HepG2 (cell line): ENCODE data around the gene NUDT2. TPM values are rescaled to one million over a fixed set of nuclear protein-coding genes. Genes with fewer than 3 reads are reported as not detected.

ENCODE experiments used
- CBFB ChIP-seq: sonication (generic); formaldehyde crosslinking; IDR thresholded peaks from 2 replicates; pipeline ENCODE4 v1.4.0; 2020; ENCODE audit warnings: missing genetic modification reagents
- CC2D1A ChIP-seq: sonication (generic); formaldehyde crosslinking; IDR thresholded peaks from 2 replicates; pipeline ENCODE4 v1.8.1; 2023; ENCODE audit warnings: mild to moderate bottlenecking, missing genetic modification reagents
- CEBPG ChIP-seq: IDR thresholded peaks from 2 replicates; pipeline ENCODE4 v1.6.1; 2016
- HHEX ChIP-seq: IDR thresholded peaks from 2 replicates; pipeline ENCODE4 v1.6.1; 2016; ENCODE audit warnings: control low read depth
- KAT8 ChIP-seq: IDR thresholded peaks from 2 replicates; pipeline ENCODE4 v1.6.1; 2016; ENCODE audit warnings: missing genetic modification reagents, missing compliant biosample characterization
- KDM6A ChIP-seq: IDR thresholded peaks from 2 replicates; pipeline ENCODE4 v1.6.1; 2016; ENCODE audit warnings: low read depth
- NR2C2 ChIP-seq: sonication (generic); formaldehyde crosslinking; IDR thresholded peaks from 2 replicates; pipeline ENCODE4 v1.4.0; 2020; ENCODE audit warnings: missing genetic modification reagents, mild to moderate bottlenecking, moderate library complexity, borderline replicate concordance
- THAP11 ChIP-seq: IDR thresholded peaks from 2 replicates; pipeline ENCODE4 v1.6.1; 2016; ENCODE audit warnings: missing biosample characterization, missing genetic modification reagents
- ZNF790 ChIP-seq: sonication (generic); formaldehyde crosslinking; IDR thresholded peaks from 2 replicates; pipeline ENCODE4 v1.8.0; 2022; ENCODE audit warnings: missing genetic modification reagents, mild to moderate bottlenecking, borderline replicate concordance
- polyA plus RNA-seq, 8 experiments: library from polyadenylated mRNA; depleted of rRNA in 3 of 8; stranded (reverse) in 7 of 8; unstranded in 1 of 8; fragments of >200 nt; fragmentation: Illumina TruSeq in 4 of 8; extraction: Trizol in 4 of 8; gene quantifications; 2 replicates each; pipeline versions ENCODE4 v1.2.1 to v1.2.3, GENCODE V29; 2011 to 2016; ENCODE audit warnings: low read depth in 4 of 8, missing spikeins in 1 of 8, mixed read lengths in 1 of 8; ENCODE audit not compliant: insufficient read depth in 1 of 8
- total RNA-seq, 5 experiments: library from RNA; depleted of rRNA; stranded (reverse); fragments of >200 nt; fragmentation: Illumina TruSeq; extraction: Trizol; gene quantifications; 2 replicates each; pipeline ENCODE4 v1.2.3, GENCODE V29; 2016; ENCODE audit warnings: low read depth in 1 of 5
- TF ChIP-seq, protein P1 (sequence below): sonication (generic); formaldehyde crosslinking; IDR thresholded peaks from 2 replicates; pipeline ENCODE4 v1.9.0; 2021; ENCODE audit warnings: missing genetic modification reagents, borderline replicate concordance
- TF ChIP-seq, protein P2 (sequence below): sonication (generic); formaldehyde crosslinking; IDR thresholded peaks from 2 replicates; pipeline ENCODE4 v1.4.0; 2020; ENCODE audit warnings: mild to moderate bottlenecking, missing genetic modification reagents
- TF ChIP-seq, protein P3 (sequence below): sonication (generic); formaldehyde crosslinking; IDR thresholded peaks from 2 replicates; pipeline ENCODE4 v1.5.1; 2020; ENCODE audit warnings: mild to moderate bottlenecking, moderate library complexity, missing genetic modification reagents
- TF ChIP-seq, protein P4 (sequence below): sonication (generic); formaldehyde crosslinking; IDR thresholded peaks from 2 replicates; pipeline ENCODE4 v1.8.0; 2022; ENCODE audit warnings: mild to moderate bottlenecking, missing genetic modification reagents, moderate library complexity
- TF ChIP-seq, protein P5 (sequence below): sonication (generic); formaldehyde crosslinking; IDR thresholded peaks from 2 replicates; pipeline ENCODE4 v1.4.0; 2020; ENCODE audit warnings: missing genetic modification reagents
- TF ChIP-seq, protein P6 (sequence below): sonication (generic); formaldehyde crosslinking; IDR thresholded peaks from 2 replicates; pipeline ENCODE4 v1.5.1; 2020; ENCODE audit warnings: missing genetic modification reagents, mild to moderate bottlenecking, borderline replicate concordance
- TF ChIP-seq, protein P7 (sequence below): sonication (generic); formaldehyde crosslinking; IDR thresholded peaks from 2 replicates; pipeline ENCODE4 v1.4.0; 2020; ENCODE audit warnings: missing genetic modification reagents, borderline replicate concordance

The NUDT2 gene
- total and polyA plus RNA-seq, 2 of the 13 experiments (the other 11 are each of a cell fraction or from before 2014, with no cell fraction given), result 19.9 to 24.6 TPM

DNA sequence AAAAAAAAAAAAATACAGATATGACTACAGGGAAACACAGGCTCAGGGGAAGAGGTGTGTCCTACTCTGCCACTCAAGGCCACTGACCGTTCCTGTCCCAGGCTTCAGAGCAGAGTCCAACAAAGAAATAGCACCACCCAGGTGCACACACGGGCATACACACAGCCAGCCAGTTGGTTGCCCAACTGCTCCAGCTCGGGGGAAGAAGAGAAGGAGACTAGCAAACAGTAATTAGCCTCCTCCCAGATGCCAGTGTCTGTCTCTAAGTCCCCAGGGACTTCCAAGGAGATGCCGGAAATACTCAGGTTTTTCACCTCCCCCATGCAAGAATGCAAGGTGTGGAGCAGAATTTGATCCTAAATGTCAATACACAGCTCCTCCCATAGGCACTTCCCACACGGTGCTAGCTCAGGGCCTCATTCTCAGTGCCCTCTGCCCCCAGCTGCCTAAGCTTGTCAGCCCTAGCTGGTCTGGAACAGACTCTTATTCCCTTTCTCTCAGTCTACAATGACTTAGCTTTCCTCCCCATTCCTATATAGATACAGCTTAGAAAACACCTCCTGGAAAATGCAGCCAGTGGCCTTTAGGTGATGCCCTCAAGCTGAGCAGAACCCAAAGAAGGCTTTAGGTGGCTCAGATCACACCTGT, 45.7 kb downstream of the NUDT2 start (continued):
- TF ChIP-seq ZNF790 (CRISPR knock-in tag) (no peak), CC2D1A (CRISPR knock-in tag) (no peak), KDM6A (peak; percentile 79), THAP11 (peak; percentile 84), KAT8 (CRISPR knock-in tag) (0 out of 2 replicates have a peak, but pooled peaks have one; percentile 40), CEBPG (peak; percentile 92), CBFB (CRISPR knock-in tag) (no peak), NR2C2 (CRISPR knock-in tag) (peak; percentile 31; the same call in 1 of the 2 replicates), HHEX (CRISPR knock-in tag) (no peak)
- TF ChIP-seq, protein P1, sequence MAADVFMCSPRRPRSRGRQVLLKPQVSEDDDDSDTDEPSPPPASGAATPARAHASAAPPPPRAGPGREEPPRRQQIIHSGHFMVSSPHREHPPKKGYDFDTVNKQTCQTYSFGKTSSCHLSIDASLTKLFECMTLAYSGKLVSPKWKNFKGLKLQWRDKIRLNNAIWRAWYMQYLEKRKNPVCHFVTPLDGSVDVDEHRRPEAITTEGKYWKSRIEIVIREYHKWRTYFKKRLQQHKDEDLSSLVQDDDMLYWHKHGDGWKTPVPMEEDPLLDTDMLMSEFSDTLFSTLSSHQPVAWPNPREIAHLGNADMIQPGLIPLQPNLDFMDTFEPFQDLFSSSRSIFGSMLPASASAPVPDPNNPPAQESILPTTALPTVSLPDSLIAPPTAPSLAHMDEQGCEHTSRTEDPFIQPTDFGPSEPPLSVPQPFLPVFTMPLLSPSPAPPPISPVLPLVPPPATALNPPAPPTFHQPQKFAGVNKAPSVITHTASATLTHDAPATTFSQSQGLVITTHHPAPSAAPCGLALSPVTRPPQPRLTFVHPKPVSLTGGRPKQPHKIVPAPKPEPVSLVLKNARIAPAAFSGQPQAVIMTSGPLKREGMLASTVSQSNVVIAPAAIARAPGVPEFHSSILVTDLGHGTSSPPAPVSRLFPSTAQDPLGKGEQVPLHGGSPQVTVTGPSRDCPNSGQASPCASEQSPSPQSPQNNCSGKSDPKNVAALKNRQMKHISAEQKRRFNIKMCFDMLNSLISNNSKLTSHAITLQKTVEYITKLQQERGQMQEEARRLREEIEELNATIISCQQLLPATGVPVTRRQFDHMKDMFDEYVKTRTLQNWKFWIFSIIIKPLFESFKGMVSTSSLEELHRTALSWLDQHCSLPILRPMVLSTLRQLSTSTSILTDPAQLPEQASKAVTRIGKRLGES, result no peak
- TF ChIP-seq, protein P2, sequence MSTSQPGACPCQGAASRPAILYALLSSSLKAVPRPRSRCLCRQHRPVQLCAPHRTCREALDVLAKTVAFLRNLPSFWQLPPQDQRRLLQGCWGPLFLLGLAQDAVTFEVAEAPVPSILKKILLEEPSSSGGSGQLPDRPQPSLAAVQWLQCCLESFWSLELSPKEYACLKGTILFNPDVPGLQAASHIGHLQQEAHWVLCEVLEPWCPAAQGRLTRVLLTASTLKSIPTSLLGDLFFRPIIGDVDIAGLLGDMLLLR (CRISPR knock-in tag), result 0 out of 2 replicates have a peak, but pooled peaks have one; percentile 36
- TF ChIP-seq, protein P3, sequence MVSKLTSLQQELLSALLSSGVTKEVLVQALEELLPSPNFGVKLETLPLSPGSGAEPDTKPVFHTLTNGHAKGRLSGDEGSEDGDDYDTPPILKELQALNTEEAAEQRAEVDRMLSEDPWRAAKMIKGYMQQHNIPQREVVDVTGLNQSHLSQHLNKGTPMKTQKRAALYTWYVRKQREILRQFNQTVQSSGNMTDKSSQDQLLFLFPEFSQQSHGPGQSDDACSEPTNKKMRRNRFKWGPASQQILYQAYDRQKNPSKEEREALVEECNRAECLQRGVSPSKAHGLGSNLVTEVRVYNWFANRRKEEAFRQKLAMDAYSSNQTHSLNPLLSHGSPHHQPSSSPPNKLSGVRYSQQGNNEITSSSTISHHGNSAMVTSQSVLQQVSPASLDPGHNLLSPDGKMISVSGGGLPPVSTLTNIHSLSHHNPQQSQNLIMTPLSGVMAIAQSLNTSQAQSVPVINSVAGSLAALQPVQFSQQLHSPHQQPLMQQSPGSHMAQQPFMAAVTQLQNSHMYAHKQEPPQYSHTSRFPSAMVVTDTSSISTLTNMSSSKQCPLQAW, result no peak; the same call in 1 of the 2 replicates
- TF ChIP-seq, protein P4, sequence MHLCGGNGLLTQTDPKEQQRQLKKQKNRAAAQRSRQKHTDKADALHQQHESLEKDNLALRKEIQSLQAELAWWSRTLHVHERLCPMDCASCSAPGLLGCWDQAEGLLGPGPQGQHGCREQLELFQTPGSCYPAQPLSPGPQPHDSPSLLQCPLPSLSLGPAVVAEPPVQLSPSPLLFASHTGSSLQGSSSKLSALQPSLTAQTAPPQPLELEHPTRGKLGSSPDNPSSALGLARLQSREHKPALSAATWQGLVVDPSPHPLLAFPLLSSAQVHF (CRISPR knock-in tag), result no peak
- TF ChIP-seq, protein P5, sequence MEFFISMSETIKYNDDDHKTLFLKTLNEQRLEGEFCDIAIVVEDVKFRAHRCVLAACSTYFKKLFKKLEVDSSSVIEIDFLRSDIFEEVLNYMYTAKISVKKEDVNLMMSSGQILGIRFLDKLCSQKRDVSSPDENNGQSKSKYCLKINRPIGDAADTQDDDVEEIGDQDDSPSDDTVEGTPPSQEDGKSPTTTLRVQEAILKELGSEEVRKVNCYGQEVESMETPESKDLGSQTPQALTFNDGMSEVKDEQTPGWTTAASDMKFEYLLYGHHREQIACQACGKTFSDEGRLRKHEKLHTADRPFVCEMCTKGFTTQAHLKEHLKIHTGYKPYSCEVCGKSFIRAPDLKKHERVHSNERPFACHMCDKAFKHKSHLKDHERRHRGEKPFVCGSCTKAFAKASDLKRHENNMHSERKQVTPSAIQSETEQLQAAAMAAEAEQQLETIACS, result no peak
- TF ChIP-seq, protein P6, sequence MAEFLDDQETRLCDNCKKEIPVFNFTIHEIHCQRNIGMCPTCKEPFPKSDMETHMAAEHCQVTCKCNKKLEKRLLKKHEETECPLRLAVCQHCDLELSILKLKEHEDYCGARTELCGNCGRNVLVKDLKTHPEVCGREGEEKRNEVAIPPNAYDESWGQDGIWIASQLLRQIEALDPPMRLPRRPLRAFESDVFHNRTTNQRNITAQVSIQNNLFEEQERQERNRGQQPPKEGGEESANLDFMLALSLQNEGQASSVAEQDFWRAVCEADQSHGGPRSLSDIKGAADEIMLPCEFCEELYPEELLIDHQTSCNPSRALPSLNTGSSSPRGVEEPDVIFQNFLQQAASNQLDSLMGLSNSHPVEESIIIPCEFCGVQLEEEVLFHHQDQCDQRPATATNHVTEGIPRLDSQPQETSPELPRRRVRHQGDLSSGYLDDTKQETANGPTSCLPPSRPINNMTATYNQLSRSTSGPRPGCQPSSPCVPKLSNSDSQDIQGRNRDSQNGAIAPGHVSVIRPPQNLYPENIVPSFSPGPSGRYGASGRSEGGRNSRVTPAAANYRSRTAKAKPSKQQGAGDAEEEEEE (CRISPR knock-in tag), result no peak
- TF ChIP-seq, protein P7, sequence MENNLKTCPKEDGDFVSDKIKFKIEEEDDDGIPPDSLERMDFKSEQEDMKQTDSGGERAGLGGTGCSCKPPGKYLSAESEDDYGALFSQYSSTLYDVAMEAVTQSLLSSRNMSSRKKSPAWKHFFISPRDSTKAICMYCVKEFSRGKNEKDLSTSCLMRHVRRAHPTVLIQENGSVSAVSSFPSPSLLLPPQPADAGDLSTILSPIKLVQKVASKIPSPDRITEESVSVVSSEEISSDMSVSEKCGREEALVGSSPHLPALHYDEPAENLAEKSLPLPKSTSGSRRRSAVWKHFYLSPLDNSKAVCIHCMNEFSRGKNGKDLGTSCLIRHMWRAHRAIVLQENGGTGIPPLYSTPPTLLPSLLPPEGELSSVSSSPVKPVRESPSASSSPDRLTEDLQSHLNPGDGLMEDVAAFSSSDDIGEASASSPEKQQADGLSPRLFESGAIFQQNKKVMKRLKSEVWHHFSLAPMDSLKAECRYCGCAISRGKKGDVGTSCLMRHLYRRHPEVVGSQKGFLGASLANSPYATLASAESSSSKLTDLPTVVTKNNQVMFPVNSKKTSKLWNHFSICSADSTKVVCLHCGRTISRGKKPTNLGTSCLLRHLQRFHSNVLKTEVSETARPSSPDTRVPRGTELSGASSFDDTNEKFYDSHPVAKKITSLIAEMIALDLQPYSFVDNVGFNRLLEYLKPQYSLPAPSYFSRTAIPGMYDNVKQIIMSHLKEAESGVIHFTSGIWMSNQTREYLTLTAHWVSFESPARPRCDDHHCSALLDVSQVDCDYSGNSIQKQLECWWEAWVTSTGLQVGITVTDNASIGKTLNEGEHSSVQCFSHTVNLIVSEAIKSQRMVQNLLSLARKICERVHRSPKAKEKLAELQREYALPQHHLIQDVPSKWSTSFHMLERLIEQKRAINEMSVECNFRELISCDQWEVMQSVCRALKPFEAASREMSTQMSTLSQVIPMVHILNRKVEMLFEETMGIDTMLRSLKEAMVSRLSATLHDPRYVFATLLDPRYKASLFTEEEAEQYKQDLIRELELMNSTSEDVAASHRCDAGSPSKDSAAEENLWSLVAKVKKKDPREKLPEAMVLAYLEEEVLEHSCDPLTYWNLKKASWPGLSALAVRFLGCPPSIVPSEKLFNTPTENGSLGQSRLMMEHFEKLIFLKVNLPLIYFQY, result no peak
